Ecto neural progenitor cell (in vitro differentiated cells): ENCODE results near the gene REM1.
"Not testable (repeated sequence)": the region's sequence is repeated elsewhere in the genome, so short reads cannot be mapped to it uniquely, and the experiment has no call there.

Experiments used
- DNase-seq: peaks from one replicate; pipeline ENCODE4 v3.0.0-alpha.2; 2018; ENCODE audit warnings: low spot score

The REM1 gene

DNA sequence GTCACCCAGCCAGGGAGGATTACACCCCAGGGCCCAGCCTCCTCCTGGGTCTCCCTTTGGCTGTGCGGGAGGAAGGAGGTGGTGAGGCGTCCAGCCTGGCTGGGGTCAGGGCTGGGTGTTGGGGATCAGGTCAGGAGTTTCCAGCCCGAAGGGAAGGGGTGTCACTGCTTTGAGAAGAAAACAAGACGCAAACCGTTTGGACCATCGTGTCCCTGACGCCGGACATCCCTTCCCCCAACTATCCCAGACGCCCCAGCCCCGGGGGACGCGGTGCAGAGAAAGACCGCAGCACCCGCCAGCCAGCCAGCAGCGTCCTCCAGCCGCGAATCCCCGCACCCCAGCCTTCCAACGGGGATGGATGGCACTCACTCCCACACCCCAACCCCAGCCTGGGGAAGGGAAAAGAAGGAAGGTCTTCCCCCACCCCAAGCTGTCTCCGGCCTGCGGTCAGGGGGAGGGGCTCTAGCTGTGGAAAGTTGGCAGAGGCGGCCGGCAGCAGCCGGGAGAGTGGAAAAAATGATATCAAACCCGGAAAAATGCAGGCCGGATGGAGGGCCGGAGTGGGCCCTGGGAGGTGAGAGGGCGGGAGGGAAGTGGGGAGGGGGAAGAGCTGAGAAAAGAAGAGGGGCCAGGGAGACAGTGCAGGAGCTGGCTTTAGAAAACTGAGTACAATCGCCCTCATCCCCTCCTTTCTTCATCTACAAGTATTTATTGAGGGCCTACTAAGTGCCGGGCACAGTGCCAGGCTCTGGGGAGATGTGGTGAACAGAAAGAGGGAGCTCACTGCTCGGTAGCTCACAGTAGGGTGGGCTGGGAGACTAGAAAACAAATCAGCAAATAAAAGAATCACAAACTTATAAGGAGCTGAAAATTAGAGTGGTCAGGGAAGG lies 10.6 kb downstream of the REM1 start:
- no peak for DNase-seq

DNA sequence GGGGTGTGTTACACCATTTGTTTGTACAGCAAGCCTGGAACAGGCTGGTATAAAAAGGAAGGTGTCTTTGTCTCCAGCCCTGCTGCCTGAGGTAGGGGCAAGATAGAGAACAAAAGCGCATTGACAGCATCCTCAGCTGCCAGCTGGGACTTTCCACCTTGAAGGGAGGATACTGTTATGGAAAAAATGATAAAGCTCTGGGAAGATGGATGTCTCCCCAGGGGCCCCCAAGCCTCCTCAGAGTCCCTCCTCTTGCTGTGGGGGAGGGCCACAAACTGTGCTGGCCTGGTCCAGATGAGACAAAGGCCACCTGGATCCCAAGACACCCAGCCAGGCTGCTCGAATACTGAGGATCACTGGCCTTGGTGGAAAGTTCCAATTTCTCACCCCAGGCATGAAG lies 13.0 kb downstream of the REM1 start:
- DNase-seq: no peak

DNA sequence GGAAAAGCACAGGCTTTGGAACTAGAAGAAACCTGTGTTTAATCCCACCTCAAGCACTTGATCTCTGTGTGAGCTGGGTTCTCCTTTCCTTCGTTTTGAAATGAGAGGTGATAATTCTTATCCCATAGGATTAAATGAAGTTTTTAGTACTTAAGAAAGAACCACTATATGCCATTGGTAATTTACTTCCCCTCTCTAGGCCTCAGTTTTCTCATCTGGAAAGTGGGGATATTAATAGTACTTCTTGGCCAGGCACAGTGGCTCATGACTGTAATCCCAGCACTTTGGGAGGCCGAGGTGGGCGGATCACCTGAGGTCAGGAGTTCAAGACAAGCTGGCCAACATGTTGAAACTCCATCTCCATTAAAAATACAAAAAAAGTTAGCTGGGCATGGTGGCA lies 14.1 kb downstream of the REM1 start:
- DNase-seq: no peak

DNA sequence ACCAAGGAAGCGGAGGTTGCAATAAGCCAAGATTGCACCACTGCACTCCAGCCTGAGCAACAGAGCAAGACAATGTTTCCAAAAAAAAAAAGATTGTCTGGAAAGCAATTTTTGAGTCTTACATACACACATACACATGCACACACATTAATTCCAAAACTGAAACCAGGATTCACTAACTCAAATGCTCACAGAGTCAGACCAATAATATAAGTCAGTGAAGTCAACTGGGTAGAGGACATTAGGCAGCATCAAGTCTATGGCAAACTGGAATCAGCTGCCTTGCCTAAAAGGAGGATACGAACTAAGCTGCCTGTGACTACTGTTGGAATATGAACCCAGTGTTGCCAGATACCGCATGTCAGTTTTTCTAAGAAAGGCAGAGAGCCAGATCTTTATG lies 15.7 kb downstream of the REM1 start:
- DNase-seq: no peak

DNA sequence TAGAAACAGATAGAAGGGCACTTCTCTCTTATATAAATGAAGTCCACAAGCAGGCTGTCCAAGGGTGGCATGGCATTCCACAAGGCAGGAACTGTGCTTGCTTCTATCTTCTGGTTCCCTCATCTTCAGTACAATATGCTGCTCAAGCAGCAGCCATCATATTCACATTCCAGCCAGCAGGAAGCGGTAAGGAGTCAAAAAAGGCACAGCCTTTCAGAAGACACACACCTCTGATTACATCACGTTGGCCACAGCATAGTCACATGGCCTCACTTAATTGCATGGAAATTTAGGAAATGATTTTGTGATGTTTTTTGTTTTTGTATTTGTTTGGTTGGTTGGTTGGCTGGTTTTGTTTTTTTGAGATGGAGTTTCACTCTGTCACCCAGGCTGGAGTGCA lies 19.0 kb downstream of the REM1 start:
- DNase-seq: no peak

DNA sequence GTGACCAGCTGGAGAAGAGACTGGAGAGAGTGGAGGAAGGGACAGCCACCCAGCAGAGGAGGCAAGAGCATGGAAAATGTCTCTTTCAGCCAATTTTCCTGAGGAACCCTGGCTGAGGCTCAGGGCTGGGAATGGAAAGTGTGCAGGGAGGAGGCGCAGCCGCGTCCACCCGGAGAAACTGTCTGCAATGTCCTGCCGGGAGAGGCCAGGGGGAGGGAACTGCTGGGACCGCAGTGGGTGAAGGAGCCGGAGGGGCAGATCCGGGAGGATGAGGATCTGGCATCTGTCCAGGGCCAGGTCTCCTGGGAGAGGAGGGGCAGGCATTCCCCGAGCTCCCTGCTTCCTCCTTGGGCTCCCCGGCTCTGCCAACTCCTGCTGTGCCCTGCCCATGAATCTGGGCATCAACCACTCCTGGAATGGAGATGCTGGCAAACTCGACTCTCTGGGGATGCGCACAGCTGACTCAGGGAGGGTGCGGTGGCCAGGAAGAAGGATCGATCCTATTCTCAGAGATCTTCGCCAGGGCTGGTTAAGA lies 21.7 kb downstream of the REM1 start:
- no peak for DNase-seq

DNA sequence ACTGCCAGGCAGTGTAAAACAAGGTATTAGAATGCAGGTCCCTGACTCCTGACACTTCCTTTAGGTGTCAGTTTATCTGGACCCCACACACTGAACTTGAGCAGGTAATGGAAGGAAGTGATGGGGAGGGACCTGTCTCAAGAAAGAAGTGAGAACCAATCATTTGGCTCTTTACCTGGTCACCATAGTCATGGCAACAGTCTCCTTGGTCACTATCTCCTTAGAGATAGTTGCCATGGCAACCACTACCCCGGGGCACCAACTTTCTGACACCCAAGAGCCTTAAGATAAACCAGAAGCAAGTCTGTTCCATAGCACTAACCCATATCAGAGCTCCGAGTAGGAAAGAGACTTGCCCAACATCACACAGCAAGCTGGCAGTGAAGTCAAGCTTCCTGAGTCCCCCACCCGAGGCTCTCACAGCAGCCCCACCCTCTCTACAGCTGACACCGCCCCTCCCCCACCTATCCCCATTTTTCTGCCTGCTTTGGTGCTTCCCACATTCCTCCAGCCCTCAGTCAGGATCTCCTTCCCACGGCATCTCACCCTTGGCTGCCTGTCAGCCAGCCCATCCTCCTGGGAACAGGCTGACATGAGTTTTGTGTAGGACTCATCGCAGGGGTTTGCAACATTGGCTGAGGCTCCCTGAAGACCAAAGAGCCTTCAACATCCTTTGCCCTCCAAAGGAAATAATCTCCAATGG lies 22.9 kb downstream of the REM1 start:
- DNase-seq: no peak

DNA sequence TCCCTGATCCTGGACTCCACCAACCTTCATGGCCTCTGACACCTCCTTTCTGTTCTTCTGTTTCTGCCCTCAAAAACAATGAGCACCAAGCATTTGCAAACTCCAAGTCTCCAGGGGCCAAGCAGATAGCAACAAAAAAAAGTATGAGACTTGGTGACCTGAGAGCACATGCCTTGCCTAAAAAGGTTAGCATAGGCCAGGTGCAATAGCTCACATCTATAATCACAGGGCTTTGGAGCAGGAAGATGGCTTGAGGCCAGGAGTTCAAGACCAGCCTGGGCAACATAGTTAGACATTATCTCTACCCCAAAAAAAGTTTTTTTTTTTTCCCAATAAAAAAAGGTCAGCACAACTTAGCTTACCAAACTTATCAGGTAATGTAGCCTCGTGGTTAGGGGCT lies 25.4 kb downstream of the REM1 start:
- no peak for DNase-seq

DNA sequence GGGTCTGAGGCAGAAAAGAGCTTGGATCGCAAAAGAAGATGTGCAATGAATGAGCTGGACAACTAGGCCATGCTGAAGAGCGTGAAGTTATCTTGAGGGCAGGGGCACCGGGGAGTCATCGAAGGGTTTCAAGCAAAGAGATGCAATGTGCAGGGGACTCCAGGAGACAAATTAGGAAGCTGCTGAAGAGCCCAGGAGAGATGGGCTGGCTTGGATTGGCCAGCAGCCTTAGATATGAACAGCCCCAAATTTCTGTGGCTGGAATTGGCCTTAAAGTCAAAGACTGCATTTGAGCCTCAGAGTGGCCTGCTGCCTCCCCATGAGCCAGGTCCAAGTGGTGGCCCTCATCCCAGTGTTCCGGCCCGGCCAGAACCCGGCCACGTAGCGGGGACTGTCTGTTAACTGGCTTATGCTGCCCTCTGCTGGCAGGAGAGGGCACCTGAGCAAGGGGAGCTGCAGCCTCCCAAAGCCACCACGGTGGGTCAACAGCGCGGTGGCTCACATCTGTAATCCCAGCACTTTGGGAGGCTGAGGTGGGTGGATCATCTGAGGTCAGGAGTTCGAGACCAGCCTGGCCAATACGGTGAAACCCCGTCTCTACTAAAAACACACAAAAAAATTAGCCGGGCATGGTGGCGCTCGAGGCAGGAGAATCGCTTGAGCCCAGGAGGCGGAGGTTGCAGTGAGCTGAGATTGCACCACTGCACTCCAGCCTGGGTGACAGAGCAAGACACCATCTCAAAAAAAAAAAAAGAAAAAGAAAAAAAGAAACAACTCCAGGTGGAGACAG lies 28.0 kb downstream of the REM1 start:
- DNase-seq: peak; percentile 86

DNA sequence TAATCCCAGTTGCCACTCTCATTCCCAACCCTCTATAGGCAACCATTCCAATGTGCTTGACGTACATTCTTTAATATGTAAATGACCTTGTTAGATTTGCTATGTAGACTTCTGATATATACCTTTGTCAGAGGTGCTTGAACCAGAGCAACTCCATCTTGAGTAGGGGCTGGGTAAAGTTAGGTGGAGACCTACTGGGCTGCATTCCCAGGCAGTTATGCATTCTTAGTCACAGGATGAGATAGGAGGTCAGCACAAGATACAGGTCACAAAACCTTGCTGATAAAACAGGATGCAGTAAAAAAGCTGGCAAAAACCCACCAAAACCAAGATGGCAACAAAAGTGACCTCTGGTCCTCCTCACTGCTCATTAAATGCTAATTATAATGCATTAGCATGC lies 30.8 kb downstream of the REM1 start:
- DNase-seq: no peak

DNA sequence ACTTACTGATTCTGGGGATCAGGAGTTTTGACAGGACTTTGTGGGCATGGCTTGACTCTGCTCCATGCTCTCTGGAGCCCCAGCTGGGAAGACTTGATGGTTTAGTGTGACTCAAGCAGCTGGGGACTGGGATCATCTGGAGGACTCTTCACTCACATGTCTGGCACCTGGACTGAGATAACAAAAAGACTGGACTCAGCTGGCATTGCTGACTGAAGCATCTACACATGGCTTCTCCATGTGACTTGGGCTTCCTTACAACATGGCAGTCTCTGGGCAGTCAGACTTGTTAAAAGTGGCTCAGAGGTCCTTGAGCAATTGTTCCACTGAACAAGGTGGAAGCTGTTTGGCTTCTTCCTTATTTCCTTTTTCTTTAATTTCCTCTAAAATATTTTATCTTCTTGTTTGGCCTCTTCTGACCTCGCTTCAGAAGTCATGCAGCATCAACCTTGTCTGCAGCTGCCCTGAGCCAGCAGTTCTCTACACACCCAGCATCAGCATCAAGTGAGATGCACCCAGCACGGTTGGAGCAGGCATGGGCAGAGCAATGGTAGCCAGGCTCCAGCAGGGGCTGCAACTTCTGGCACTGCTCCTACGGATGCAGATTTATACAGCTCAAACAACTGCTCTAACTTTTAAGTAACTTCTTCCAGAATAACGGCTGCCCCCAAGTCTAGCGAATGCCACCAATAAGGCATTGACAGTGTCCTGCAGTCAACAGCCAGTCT lies 33.6 kb downstream of the REM1 start:
- DNase-seq: no peak

DNA sequence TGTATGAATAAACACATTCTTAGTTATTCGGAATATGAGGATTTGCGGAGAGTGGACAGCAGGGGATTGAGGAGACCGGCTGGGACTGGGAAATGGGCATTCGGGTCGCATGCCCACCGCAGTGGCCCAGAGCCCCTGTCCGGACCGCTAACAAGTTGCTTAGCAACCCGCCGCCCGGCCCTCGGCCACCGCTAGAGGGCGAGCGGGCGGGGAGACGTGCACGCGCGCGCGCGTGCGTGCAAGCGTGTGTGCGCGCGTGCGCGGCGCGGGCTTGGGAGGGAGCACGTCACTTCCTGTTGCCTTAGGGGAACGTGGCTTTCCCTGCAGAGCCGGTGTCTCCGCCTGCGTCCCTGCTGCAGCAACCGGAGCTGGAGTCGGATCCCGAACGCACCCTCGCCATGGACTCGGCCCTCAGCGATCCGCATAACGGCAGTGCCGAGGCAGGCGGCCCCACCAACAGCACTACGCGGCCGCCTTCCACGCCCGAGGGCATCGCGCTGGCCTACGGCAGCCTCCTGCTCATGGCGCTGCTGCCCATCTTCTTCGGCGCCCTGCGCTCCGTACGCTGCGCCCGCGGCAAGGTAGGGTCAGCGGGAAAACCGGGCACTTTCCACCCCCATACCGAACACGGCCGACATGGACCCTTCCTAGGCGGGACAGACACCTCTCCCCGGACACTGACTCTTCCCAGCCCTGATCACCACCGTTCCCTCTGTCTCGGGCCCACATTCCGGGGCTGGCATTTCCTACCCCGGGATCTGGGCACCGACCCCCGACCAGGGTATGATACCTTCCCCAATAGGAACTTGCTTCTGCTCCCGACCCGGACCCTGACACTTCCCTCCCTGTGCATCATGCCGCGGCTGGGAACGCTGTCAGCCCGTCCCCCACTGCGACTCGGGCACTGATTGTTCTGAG lies 39.3 kb downstream of the REM1 start, which contains the start of gene HM13:
Gene HM13, plus strand, starts transcription at position 289 of the 918 bp plus-strand sequence. Its CDS starts 110 bp downstream, at position 399.
- DNase-seq: peak; percentile 96

DNA sequence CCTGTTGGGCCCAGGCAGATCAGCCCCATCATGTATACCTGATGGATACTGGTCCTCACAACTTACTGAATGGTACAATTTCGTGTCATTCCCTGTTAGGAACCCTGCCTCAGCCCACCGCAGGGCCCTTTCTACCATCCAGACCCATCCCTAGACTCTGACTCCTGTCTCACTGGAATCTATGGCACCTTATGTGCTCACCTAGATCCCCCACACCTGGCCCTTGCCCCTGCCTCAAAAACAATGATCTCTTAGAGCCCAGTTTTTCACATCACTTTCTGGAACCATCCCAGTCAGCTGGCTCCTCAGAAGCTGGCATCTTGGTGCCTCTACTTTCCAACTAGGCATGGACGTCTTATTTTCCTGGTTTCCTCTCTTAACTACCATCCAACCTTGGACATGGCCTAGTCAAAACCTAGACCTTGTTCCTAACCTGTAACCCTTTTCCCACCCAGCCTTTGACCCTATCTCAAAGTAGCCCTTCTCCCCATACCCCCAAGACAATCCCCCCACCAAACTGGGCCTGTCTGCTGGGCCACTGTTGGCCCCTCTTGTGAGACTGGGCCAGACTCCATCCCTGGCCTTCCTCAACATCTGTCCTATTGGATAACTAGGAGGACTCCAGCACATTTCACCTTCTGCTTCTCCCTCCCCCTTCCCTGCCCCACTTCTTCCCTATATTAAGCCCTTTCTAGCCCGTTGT lies 40.1 kb downstream of the REM1 start:
- no peak for DNase-seq

DNA sequence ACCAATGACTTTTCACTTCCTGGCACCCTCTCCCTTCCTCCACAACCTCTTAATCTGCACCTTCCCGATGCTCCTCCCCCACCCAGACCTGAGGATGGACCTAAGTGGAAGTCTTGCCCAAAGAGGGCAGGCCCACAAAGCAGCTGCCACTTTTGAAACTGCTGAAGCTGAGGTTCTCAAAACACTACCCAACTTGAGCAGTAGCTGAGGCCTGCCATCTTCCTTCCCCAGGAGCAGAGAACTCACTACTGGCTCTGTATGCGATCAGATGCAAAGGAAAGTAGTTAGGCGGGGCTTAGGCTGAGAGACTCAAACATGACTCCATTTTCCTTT lies 40.7 kb downstream of the REM1 start:
- DNase-seq: no peak

DNA sequence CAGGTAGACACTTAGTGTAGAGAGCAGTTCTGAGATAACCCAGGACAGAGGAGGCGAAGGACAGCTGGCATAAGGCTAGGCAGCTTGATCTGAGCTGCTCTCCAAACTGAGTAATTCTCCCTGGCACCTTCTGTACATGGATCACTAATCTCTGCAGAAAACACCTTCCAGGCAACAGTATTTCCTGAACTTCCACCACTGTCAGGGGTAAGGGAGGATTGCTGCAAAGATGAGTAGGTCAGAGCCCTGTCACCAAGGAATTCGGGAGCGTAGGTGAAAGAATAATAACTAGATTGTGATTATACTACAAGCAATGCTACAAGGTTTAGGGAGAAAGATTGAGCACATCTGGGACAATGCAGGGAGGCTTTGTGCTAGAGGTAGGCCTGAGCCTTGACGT lies 41.1 kb downstream of the REM1 start:
- no peak for DNase-seq

DNA sequence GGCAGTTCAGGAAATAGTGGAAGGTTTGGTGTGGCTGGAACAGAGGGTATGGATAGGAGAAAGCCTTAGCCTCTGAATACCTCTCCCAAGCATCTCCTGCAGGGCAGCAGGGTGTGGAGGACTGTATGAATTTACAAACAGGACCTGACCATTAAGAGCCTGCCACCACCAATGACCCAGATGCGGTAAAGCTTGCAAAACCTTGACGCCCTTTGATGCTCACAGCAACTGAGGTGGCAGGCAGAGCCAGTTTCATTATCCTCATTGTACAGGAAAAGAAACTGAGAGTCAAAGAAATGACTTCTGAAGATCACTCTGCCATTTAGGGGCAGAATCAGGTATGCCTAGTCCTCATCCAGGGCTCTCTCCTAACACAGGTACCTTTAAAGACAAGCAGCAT lies 41.6 kb downstream of the REM1 start:
- DNase-seq: no peak

DNA sequence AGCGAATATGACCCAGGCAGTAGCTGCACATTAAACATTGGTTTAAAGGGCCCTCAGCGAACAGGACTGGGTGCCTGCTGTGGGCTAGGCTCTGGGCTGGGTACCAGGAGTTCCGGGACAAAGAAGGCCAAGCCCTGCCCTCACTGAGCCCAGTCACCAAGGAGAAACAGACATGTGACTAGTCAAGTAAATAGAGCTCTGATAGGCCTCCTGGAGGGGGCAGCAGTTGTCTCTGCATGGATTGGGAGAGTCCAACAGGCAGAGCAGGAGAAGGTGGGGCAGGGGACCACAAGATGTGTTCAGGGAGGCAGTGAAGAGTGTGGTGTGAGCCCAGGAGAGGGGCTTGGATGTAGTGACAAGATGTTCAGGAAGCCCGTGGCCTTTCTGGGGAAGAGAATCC lies 42.3 kb downstream of the REM1 start:
- DNase-seq: peak; percentile 54

DNA sequence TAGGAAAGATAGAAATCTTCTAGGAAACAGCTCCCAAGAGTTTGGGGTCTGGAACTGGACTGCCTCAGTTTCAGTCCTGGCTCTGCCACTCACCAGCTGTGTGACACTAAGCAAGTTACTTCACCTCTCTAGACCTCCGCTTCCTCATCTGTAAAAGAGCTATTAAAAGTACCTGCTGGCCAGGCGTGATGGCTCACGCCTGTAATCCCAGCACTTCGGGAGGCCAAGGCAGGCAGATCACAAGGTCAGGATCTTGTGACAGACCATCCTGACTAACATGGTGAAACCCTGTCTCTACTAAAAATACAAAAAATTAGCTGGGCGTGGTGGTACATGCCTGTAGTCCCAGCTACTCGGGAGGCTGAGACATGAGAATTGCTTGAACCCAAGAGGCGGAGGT lies 46.2 kb downstream of the REM1 start:
- not testable (repeated sequence) for DNase-seq

DNA sequence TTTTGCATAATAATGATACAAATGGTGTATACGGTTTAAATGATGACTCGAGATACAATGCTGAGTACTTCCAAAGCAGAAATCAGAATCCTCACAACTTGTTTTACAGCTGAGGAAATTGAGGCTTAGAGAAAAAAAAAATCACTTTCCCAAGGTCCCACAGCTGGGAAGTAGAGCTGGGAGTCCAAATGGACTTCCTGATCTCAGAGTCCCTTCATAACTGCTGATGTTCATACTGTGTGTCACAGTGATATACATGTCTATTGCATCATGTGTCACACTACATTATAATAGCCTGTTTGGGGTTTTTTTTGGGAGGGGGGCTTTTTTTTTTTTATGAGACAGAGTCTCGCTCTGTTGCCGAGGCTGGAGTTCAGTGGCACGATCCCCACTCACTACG lies 47.6 kb downstream of the REM1 start:
- no peak for DNase-seq
